ENCODE results near the gene NEMP1.

- TF ChIP-seq CTCF (IDR thresholded peaks at IDR 0.05), result no peak
- TF ChIP-seq POLR2A (IDR thresholded peaks at IDR 0.05), result no peak
These were observed 41.3 kb downstream of the NEMP1 start for GRCh38 chr12:57037264-57037663.

All from testis (tissue), 2 donors.